SU-DHL-6 (cell line): ENCODE results near the gene CYP19A1.

Source experiments
- H2AFZ ChIP-seq: fragments of 200-600 bp; sonication (generic); 2 replicates; pipeline ENCODE4 v1.6.1; 2014; ENCODE audit warnings: low read depth, mild to moderate bottlenecking, moderate library complexity, mixed read lengths, antibody characterized with exemption, low read length; ENCODE audit not compliant: severe bottlenecking
- H3F3A ChIP-seq: fragments of 200-600 bp; shearing (Covaris generic); 2 replicates; pipeline ENCODE4 v1.6.0; 2016; ENCODE audit warnings: antibody characterized with exemption, mild to moderate bottlenecking; ENCODE audit not compliant: insufficient read depth
- H3K27ac ChIP-seq: fragments of 200-600 bp; sonication (generic); 2 replicates; pipeline ENCODE4 v1.5.1; 2016; ENCODE audit warnings: low read depth, mild to moderate bottlenecking, low read length, moderate library complexity, mixed read lengths
- H3K27me3 ChIP-seq: fragments of 200-600 bp; sonication (generic), shearing (Covaris generic); 2 replicates; pipeline ENCODE4 v1.6.0; 2014; ENCODE audit warnings: mild to moderate bottlenecking, low read length
- H3K36me3 ChIP-seq: fragments of 200-600 bp; sonication (generic); 2 replicates; pipeline ENCODE4 v1.6.1; 2014; ENCODE audit warnings: mild to moderate bottlenecking, low read length, mixed read lengths
- H3K4me2 ChIP-seq: fragments of 300-600, 200-600 bp; shearing (Covaris generic), sonication (generic); 2 replicates; pipeline ENCODE4 v1.6.0; 2014; ENCODE audit warnings: low read length, low read depth, mild to moderate bottlenecking; ENCODE audit not compliant: poor library complexity, severe bottlenecking
- H3K4me3 ChIP-seq: fragments of 200-600 bp; sonication (generic); 2 replicates; pipeline ENCODE4 v1.5.1; 2014; ENCODE audit warnings: antibody characterized with exemption, low read length, mild to moderate bottlenecking, mixed read lengths; ENCODE audit not compliant: insufficient read depth, poor library complexity, severe bottlenecking
- H3K79me2 ChIP-seq: fragments of 200-600 bp; sonication (generic); 2 replicates; pipeline ENCODE4 v1.6.1; 2014; ENCODE audit warnings: mild to moderate bottlenecking, low read length, moderate library complexity; ENCODE audit not compliant: insufficient read depth
- H3K9ac ChIP-seq: fragments of 200-600 bp; sonication (generic); 2 replicates; pipeline ENCODE4 v1.7.0; 2014; ENCODE audit warnings: mild to moderate bottlenecking, low read length
- H3K9me2 ChIP-seq: fragments of 200-600 bp; sonication (generic); replicated peaks from 2 replicates; pipeline ENCODE4 v1.6.1; 2014; ENCODE audit warnings: low read length; ENCODE audit not compliant: insufficient read depth
- H3K9me3 ChIP-seq: fragments of 200-600 bp; sonication (generic); 2 replicates; pipeline ENCODE4 v1.6.1; 2014; ENCODE audit warnings: low read length, mixed read lengths; ENCODE audit not compliant: insufficient read depth
- H4K20me1 ChIP-seq: fragments of 200-600 bp; sonication (generic); 2 replicates; pipeline ENCODE4 v1.6.1; 2014; ENCODE audit warnings: low read depth, mild to moderate bottlenecking, antibody characterized with exemption, low read length, moderate library complexity, mixed read lengths
- EZH2phosphoT487 ChIP-seq: fragments of 200-600 bp; sonication (generic), shearing (Covaris generic); conservative IDR thresholded peaks from 2 replicates; pipeline ENCODE4 v1.6.1; 2018; ENCODE audit warnings: mild to moderate bottlenecking, antibody characterized with exemption, low read length, moderate library complexity, mixed read lengths
- TF ChIP-seq, protein P1 (sequence below): fragments of 200-600 bp; sonication (generic); IDR thresholded peaks from one replicate; pipeline ENCODE4 v1.5.1; 2017; ENCODE audit warnings: antibody characterized with exemption, mild to moderate bottlenecking, low read length, moderate library complexity; ENCODE audit not compliant: insufficient read depth, poor library complexity, severe bottlenecking

Gene CYP19A1

DNA sequence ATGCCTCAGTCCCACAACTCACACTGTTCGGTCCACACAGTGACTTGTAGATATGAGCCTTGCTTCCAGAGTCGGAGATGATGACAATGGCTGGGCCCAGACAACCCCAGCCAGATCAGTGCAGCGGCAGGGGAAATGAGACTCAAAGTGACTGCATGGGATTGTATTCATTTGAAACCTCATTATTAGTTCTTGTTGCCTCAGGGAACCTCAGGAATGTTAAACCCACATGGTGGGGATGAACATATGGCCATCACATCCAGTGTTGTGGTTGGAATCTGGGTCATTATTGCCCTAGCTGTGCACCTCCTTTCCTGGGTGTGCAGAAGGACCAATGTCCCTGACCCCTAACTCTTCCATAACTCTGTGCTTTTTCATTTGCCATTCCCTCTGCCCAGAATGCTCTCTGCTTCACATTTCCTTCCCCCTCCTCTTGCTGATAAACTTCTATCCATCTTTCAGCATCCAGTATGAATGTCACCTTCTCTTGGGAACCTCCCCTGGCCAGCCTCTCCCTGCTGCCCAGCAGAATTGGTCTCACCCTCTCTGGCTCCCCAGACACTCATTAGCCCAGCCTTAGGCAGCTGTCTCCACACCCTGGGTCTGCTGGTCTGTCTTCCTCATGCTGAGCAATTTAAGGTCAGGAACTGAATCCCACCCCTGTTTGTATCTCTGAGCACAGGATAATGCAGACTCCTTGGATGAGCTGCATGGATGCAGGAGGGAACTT is 176.7 kb downstream of the CYP19A1 start:
- no peak overlapping the region for H3K4me2 ChIP-seq
- H3K27ac ChIP-seq: no peak overlapping the region
- no peak overlapping the region for H3K9ac ChIP-seq
- H3K9me3 ChIP-seq: no peaks in the 10 kb centered on the region
- H3K9me2 ChIP-seq: no peaks in the 10 kb centered on the region
- no peaks in the 10 kb centered on the region for H3F3A ChIP-seq
- H4K20me1 ChIP-seq: no peaks in the 10 kb centered on the region
- H3K36me3 ChIP-seq: no peaks in the 10 kb centered on the region
- no peaks in the 10 kb centered on the region for H3K79me2 ChIP-seq
- no peaks in the 10 kb centered on the region for H3K27me3 ChIP-seq
- H3K4me3 ChIP-seq: no peak overlapping the region
- no peak overlapping the region for H2AFZ ChIP-seq
- TF ChIP-seq, protein P1, sequence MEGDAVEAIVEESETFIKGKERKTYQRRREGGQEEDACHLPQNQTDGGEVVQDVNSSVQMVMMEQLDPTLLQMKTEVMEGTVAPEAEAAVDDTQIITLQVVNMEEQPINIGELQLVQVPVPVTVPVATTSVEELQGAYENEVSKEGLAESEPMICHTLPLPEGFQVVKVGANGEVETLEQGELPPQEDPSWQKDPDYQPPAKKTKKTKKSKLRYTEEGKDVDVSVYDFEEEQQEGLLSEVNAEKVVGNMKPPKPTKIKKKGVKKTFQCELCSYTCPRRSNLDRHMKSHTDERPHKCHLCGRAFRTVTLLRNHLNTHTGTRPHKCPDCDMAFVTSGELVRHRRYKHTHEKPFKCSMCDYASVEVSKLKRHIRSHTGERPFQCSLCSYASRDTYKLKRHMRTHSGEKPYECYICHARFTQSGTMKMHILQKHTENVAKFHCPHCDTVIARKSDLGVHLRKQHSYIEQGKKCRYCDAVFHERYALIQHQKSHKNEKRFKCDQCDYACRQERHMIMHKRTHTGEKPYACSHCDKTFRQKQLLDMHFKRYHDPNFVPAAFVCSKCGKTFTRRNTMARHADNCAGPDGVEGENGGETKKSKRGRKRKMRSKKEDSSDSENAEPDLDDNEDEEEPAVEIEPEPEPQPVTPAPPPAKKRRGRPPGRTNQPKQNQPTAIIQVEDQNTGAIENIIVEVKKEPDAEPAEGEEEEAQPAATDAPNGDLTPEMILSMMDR: no peak
- TF ChIP-seq EZH2phosphoT487: no peak

DNA sequence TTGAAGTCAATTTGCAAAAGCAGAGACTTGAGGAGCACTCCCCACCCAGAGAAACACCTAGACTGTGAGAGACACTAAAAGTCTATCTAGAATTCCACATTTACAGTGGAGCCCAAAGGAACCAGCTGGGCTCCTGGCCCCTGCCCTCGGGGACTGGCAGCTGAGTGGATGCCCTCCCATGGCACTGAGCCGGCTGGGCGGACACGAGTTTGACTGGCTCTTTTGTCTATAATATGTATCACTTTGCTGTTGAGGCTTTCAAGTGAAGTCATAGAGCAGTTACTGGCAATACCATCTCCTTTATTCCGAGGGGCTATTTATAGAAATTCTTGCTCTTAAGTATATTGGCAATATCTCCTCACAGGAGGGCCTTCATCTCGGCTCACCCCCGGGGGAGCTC is 177.9 kb downstream of the CYP19A1 start:
- Histone ChIP-seq H2AFZ (no peak overlapping the region), H3K9me3 (no peaks in the 10 kb centered on the region), H3F3A (no peaks in the 10 kb centered on the region), H3K36me3 (no peaks in the 10 kb centered on the region), H3K4me2 (no peak overlapping the region), H3K79me2 (no peaks in the 10 kb centered on the region), H3K27me3 (no peaks in the 10 kb centered on the region), H3K9me2 (no peaks in the 10 kb centered on the region), H4K20me1 (no peaks in the 10 kb centered on the region), H3K9ac (no peak overlapping the region), H3K27ac (no peak overlapping the region), H3K4me3 (no peak overlapping the region)
- TF ChIP-seq EZH2phosphoT487: no peak
- TF ChIP-seq, protein P1: no peak
